Stimulated activated CD4-positive, alpha-beta T cell treated with anti-CD3 and anti-CD28 coated beads, Interleukin-15, amount 100 ng/mL, for 24 hours (primary cell): ENCODE data around the gene EMSY.
"Not testable (repeated sequence)": the region's sequence is repeated elsewhere in the genome, so short reads cannot be mapped to it uniquely, and the experiment has no call there.

Experiments used
- DNase-seq: peaks from one replicate; pipeline ENCODE4 v3.0.0-alpha.2; 2020

EMSY gene

GRCh38 chr11:76577226-76577920, 132.6 kb downstream of the EMSY start:
- no peak for DNase-seq

GRCh38 chr11:76577921-76578653, 133.3 kb downstream of the EMSY start:
- no peak for DNase-seq

- DNase-seq = no peak
Observed at GRCh38 chr11:76578654-76579055, 133.8 kb downstream of the EMSY start.

- DNase-seq = no peak
Observed at GRCh38 chr11:76579056-76579751, 134.4 kb downstream of the EMSY start.

GRCh38 chr11:76579752-76580151, 134.9 kb downstream of the EMSY start:
- DNase-seq = no peak

- not testable (repeated sequence) for DNase-seq
Observed at GRCh38 chr11:76582471-76582870, 137.7 kb downstream of the EMSY start.

- DNase-seq = no peak
Observed at GRCh38 chr11:76587820-76588454, 143.1 kb downstream of the EMSY start.

GRCh38 chr11:76588455-76589325, 143.9 kb downstream of the EMSY start:
- DNase-seq = peak; percentile 76

- DNase-seq = no peak
Observed at GRCh38 chr11:76589477-76589876, 144.7 kb downstream of the EMSY start.

- no peak for DNase-seq
Observed at GRCh38 chr11:76589964-76590950, 145.4 kb downstream of the EMSY start.

GRCh38 chr11:76591416-76591815, 146.6 kb downstream of the EMSY start:
- DNase-seq = no peak

- no peak for DNase-seq
Observed at GRCh38 chr11:76592025-76592914, 147.5 kb downstream of the EMSY start.

- DNase-seq = no peak
Observed at GRCh38 chr11:76592961-76593360, 148.1 kb downstream of the EMSY start.

GRCh38 chr11:76595091-76595490, 150.3 kb downstream of the EMSY start:
- DNase-seq = not testable (repeated sequence)

- DNase-seq = no peak
Observed at GRCh38 chr11:76596652-76597051, 151.8 kb downstream of the EMSY start.

- DNase-seq = no peak
Observed at GRCh38 chr11:76597533-76598425, 153.0 kb downstream of the EMSY start.

- DNase-seq = peak; percentile 30
Observed at GRCh38 chr11:76598426-76598839, 153.6 kb downstream of the EMSY start.

GRCh38 chr11:76599041-76600013, 154.5 kb downstream of the EMSY start:
- no peak for DNase-seq
